ENCODE measurements around the gene GRIK4.
A peak's percentile ranks its signal among the peaks of the same experiment; 100 is the strongest.

The GRIK4 gene

GRCh38 chr11:120917559-120918239 is 406.2 kb downstream of the GRIK4 start:
- no peak overlapping the region for H3K4me3 ChIP-seq
- DNase-seq (ENCODE audit: low spot score in 2 of 2), result no peak
- H3K9me3 ChIP-seq, result no peaks in the 10 kb centered on the region
- in situ Hi-C loops (cut with MboI; ENCODE audit: low sequenced_read_pairs), result no loop called here
- 0 out of 2 replicates have a peak, but pooled peaks cover 8% of the 10 kb centered on the region for H3K27me3 ChIP-seq (ENCODE audit: low read depth)
- H3K36me3 ChIP-seq (replicated peaks), result no peaks in the 10 kb centered on the region
- no peaks in the 10 kb centered on the region for H3K4me1 ChIP-seq

GRCh38 chr11:120918257-120918656 is 406.7 kb downstream of the GRIK4 start:
- H3K27me3 ChIP-seq (ENCODE audit: low read depth), result 0 out of 2 replicates have a peak, but pooled peaks cover 8% of the 10 kb centered on the region
- in situ Hi-C loops (cut with MboI; ENCODE audit: low sequenced_read_pairs), result no loop called here
- H3K4me1 ChIP-seq, result no peaks in the 10 kb centered on the region
- no peaks in the 10 kb centered on the region for H3K36me3 ChIP-seq (replicated peaks)
- no peak for DNase-seq (ENCODE audit: low spot score in 2 of 2)
- no peaks in the 10 kb centered on the region for H3K9me3 ChIP-seq
- H3K4me3 ChIP-seq, result no peak overlapping the region

- Histone ChIP-seq H3K36me3 (replicated peaks) (no peaks in the 10 kb centered on the region), H3K9me3 (no peaks in the 10 kb centered on the region), H3K4me3 (no peak overlapping the region), H3K4me1 (no peaks in the 10 kb centered on the region), H3K27me3 (ENCODE audit: low read depth) (0 out of 2 replicates have a peak, but pooled peaks cover 8% of the 10 kb centered on the region)
- DNase-seq (ENCODE audit: low spot score in 2 of 2), result no peak
- in situ Hi-C loops (cut with MboI; ENCODE audit: low sequenced_read_pairs), result no loop called here
Measured at GRCh38 chr11:120919045-120919444, 407.5 kb downstream of the GRIK4 start.

- H3K27me3 ChIP-seq (ENCODE audit: low read depth), result 0 out of 2 replicates have a peak, but pooled peaks cover 8% of the 10 kb centered on the region
- H3K4me3 ChIP-seq, result no peak overlapping the region
- H3K36me3 ChIP-seq (replicated peaks), result no peaks in the 10 kb centered on the region
- in situ Hi-C loops (cut with MboI; ENCODE audit: low sequenced_read_pairs), result no loop called here
- DNase-seq (ENCODE audit: low spot score in 2 of 2), result no peak
- no peaks in the 10 kb centered on the region for H3K4me1 ChIP-seq
- no peaks in the 10 kb centered on the region for H3K9me3 ChIP-seq
Measured at GRCh38 chr11:120919566-120919965, 408.0 kb downstream of the GRIK4 start.

- Histone ChIP-seq H3K9me3 (no peaks in the 10 kb centered on the region), H3K4me1 (no peaks in the 10 kb centered on the region), H3K36me3 (replicated peaks) (no peaks in the 10 kb centered on the region), H3K4me3 (no peak overlapping the region), H3K27me3 (ENCODE audit: low read depth) (no peaks in the 10 kb centered on the region)
- in situ Hi-C loops (cut with MboI; ENCODE audit: low sequenced_read_pairs), result no loop called here
- no peak for DNase-seq (ENCODE audit: low spot score in 2 of 2)
Measured at GRCh38 chr11:120923866-120924508, 412.4 kb downstream of the GRIK4 start.

GRCh38 chr11:120925944-120926343 is 414.4 kb downstream of the GRIK4 start:
- in situ Hi-C loops (cut with MboI; ENCODE audit: low sequenced_read_pairs), result no loop called here
- Histone ChIP-seq H3K9me3 (no peaks in the 10 kb centered on the region), H3K27me3 (ENCODE audit: low read depth) (no peaks in the 10 kb centered on the region), H3K36me3 (replicated peaks) (no peaks in the 10 kb centered on the region), H3K4me3 (no peak overlapping the region), H3K4me1 (no peaks in the 10 kb centered on the region)
- DNase-seq (ENCODE audit: low spot score in 2 of 2), result no peak

GRCh38 chr11:120928627-120929026 is 417.1 kb downstream of the GRIK4 start:
- H3K4me1 ChIP-seq, result no peaks in the 10 kb centered on the region
- H3K36me3 ChIP-seq (replicated peaks), result no peaks in the 10 kb centered on the region
- H3K9me3 ChIP-seq, result no peaks in the 10 kb centered on the region
- H3K27me3 ChIP-seq (ENCODE audit: low read depth), result no peaks in the 10 kb centered on the region
- H3K4me3 ChIP-seq, result no peak overlapping the region
- no peak for DNase-seq (ENCODE audit: low spot score in 2 of 2)
- in situ Hi-C loops (cut with MboI; ENCODE audit: low sequenced_read_pairs), result no loop called here

- Histone ChIP-seq H3K9me3 (no peaks in the 10 kb centered on the region), H3K4me1 (no peaks in the 10 kb centered on the region), H3K27me3 (ENCODE audit: low read depth) (no peaks in the 10 kb centered on the region), H3K4me3 (no peak overlapping the region), H3K36me3 (replicated peaks) (no peaks in the 10 kb centered on the region)
- DNase-seq (ENCODE audit: low spot score in 2 of 2), result no peak
- in situ Hi-C loops (cut with MboI; ENCODE audit: low sequenced_read_pairs), result no loop called here
Measured at GRCh38 chr11:120929090-120929489, 417.5 kb downstream of the GRIK4 start.

- peak; percentile 62 to 83 for DNase-seq (ENCODE audit: low spot score in 2 of 2)
- in situ Hi-C loops (cut with MboI; ENCODE audit: low sequenced_read_pairs), result no loop called here
- Histone ChIP-seq H3K36me3 (replicated peaks) (no peaks in the 10 kb centered on the region), H3K27me3 (ENCODE audit: low read depth) (no peaks in the 10 kb centered on the region), H3K4me3 (no peak overlapping the region), H3K9me3 (no peaks in the 10 kb centered on the region), H3K4me1 (no peaks in the 10 kb centered on the region)
Measured at GRCh38 chr11:120929664-120930154, 418.2 kb downstream of the GRIK4 start.

GRCh38 chr11:120931057-120931779 is 419.7 kb downstream of the GRIK4 start:
- in situ Hi-C loops (cut with MboI; ENCODE audit: low sequenced_read_pairs), result no loop called here
- DNase-seq (ENCODE audit: low spot score in 2 of 2), result peak in 1 of 2 experiments; percentile 31

GRCh38 chr11:120932305-120932915 is 420.9 kb downstream of the GRIK4 start:
- no peaks in the 10 kb centered on the region for H3K9me3 ChIP-seq
- no peak overlapping the region for H3K4me3 ChIP-seq
- H3K27me3 ChIP-seq (ENCODE audit: low read depth), result no peaks in the 10 kb centered on the region
- H3K36me3 ChIP-seq (replicated peaks), result no peaks in the 10 kb centered on the region
- H3K4me1 ChIP-seq, result no peaks in the 10 kb centered on the region
- in situ Hi-C loops (cut with MboI; ENCODE audit: low sequenced_read_pairs), result no loop called here
- no peak for DNase-seq (ENCODE audit: low spot score in 2 of 2)

More at GRCh38 chr11:120931057-120931779, 419.7 kb downstream of the GRIK4 start:
- Histone ChIP-seq H3K9me3 (no peaks in the 10 kb centered on the region), H3K4me3 (no peak overlapping the region), H3K4me1 (no peaks in the 10 kb centered on the region), H3K36me3 (replicated peaks) (no peaks in the 10 kb centered on the region), H3K27me3 (ENCODE audit: low read depth) (no peaks in the 10 kb centered on the region)

- Histone ChIP-seq H3K4me3 (no peak overlapping the region), H3K4me1 (peaks cover 17% of the 10 kb centered on the region), H3K36me3 (replicated peaks) (no peaks in the 10 kb centered on the region), H3K27me3 (ENCODE audit: low read depth) (no peaks in the 10 kb centered on the region), H3K9me3 (no peaks in the 10 kb centered on the region)
- no peak for DNase-seq (ENCODE audit: low spot score in 2 of 2)
- in situ Hi-C loops (cut with MboI; ENCODE audit: low sequenced_read_pairs), result no loop called here
Measured at GRCh38 chr11:120936356-120936755, 424.8 kb downstream of the GRIK4 start.

GRCh38 chr11:120937501-120937900 is 426.0 kb downstream of the GRIK4 start:
- H3K27me3 ChIP-seq (ENCODE audit: low read depth), result no peaks in the 10 kb centered on the region

More at GRCh38 chr11:120937501-120937900, 426.0 kb downstream of the GRIK4 start:
- Histone ChIP-seq H3K4me3 (no peak overlapping the region), H3K36me3 (replicated peaks) (no peaks in the 10 kb centered on the region), H3K9me3 (no peaks in the 10 kb centered on the region), H3K4me1 (peaks cover 17% of the 10 kb centered on the region)
- in situ Hi-C loops (cut with MboI; ENCODE audit: low sequenced_read_pairs), result no loop called here
- DNase-seq (ENCODE audit: low spot score in 2 of 2), result no peak
